Measurements from ENCODE around the gene RASSF3.

The RASSF3 gene

GRCh38 chr12:64720884-64721283 lies 110.6 kb downstream of the RASSF3 start:
- no peak for TF ChIP-seq FOXM1 (IDR thresholded peaks at IDR 0.05; ENCODE audit: borderline replicate concordance, low read depth)
- TF ChIP-seq NFIC (IDR thresholded peaks at IDR 0.05) = no peak
- no peak for TF ChIP-seq REST (IDR thresholded peaks at IDR 0.05; ENCODE audit: low read depth)
- TF ChIP-seq TAF1 (IDR thresholded peaks at IDR 0.05; ENCODE audit: low read depth) = no peak
- TF ChIP-seq CEBPB (IDR thresholded peaks at IDR 0.05) = no peak
- no peak for TF ChIP-seq TCF12 (IDR thresholded peaks at IDR 0.05; ENCODE audit: low read depth)
- TF ChIP-seq YY1 (IDR thresholded peaks at IDR 0.05; ENCODE audit: low read depth) = no peak
- no peak for TF ChIP-seq MAX (IDR thresholded peaks at IDR 0.05)

GRCh38 chr12:64722835-64723234 lies 112.5 kb downstream of the RASSF3 start:
- TF ChIP-seq YY1 (IDR thresholded peaks at IDR 0.05; ENCODE audit: low read depth) (no peak), USF1 (IDR thresholded peaks at IDR 0.05) (no peak), TEAD4 (IDR thresholded peaks at IDR 0.05) (no peak), REST (IDR thresholded peaks at IDR 0.05; ENCODE audit: low read depth) (no peak)

GRCh38 chr12:64723630-64724029 lies 113.3 kb downstream of the RASSF3 start:
- TF ChIP-seq TCF12 (IDR thresholded peaks at IDR 0.05; ENCODE audit: low read depth) (no peak), TAF1 (IDR thresholded peaks at IDR 0.05; ENCODE audit: low read depth) (no peak), RAD21 (IDR thresholded peaks at IDR 0.05; ENCODE audit: low read depth) (no peak), CEBPB (IDR thresholded peaks at IDR 0.05) (no peak), ZBTB7A (IDR thresholded peaks at IDR 0.05; ENCODE audit: low read depth) (no peak), CREB1 (IDR thresholded peaks at IDR 0.05; ENCODE audit: low read depth) (no peak), USF1 (IDR thresholded peaks at IDR 0.05) (no peak)

GRCh38 chr12:64724201-64724745 lies 114.0 kb downstream of the RASSF3 start:
- TF ChIP-seq TCF12 (IDR thresholded peaks at IDR 0.05; ENCODE audit: low read depth) = no peak
- TF ChIP-seq ZBTB7A (IDR thresholded peaks at IDR 0.05; ENCODE audit: low read depth) = no peak
- no peak for TF ChIP-seq RAD21 (IDR thresholded peaks at IDR 0.05; ENCODE audit: low read depth)
- no peak for TF ChIP-seq NFIC (IDR thresholded peaks at IDR 0.05)
- no peak for TF ChIP-seq FOXM1 (IDR thresholded peaks at IDR 0.05; ENCODE audit: borderline replicate concordance, low read depth)
- TF ChIP-seq USF1 (IDR thresholded peaks at IDR 0.05) = no peak
- TF ChIP-seq CEBPB (IDR thresholded peaks at IDR 0.05) = no peak
- no peak for TF ChIP-seq TEAD4 (IDR thresholded peaks at IDR 0.05)
- no peak for TF ChIP-seq CREB1 (IDR thresholded peaks at IDR 0.05; ENCODE audit: low read depth)
- no peak for TF ChIP-seq YY1 (IDR thresholded peaks at IDR 0.05; ENCODE audit: low read depth)
- TF ChIP-seq EGR1 (IDR thresholded peaks at IDR 0.05) = no peak
- TF ChIP-seq REST (IDR thresholded peaks at IDR 0.05; ENCODE audit: low read depth) = no peak
- TF ChIP-seq EP300 (IDR thresholded peaks at IDR 0.05; ENCODE audit: borderline replicate concordance) = no peak
- no peak for TF ChIP-seq TAF1 (IDR thresholded peaks at IDR 0.05; ENCODE audit: low read depth)

Measured in Ishikawa (cell line).